ENCODE data around the gene KRTAP9-9. TPM values are rescaled to one million over a fixed set of nuclear protein-coding genes. Genes with fewer than 3 reads are reported as not detected.

The KRTAP9-9 gene
- total and polyA plus RNA-seq, 2 donors from 2014 or later = not detected

GRCh38 chr17:41278176-41278955 lies 23.2 kb downstream of the KRTAP9-9 start:
- no peak for FAIRE-seq

GRCh38 chr17:41284043-41284442 lies 28.9 kb downstream of the KRTAP9-9 start:
- FAIRE-seq (no peak), DNase-seq (no peak)
- Histone ChIP-seq H3K27me3 (ENCODE audit: control insufficient read depth, insufficient read depth, low read length) (no peaks in the 10 kb centered on the region), H3K4me3 (ENCODE audit: low read length in 3 of 3) (no peak overlapping the region), H3K9me3 (ENCODE audit: control insufficient read depth in 2 of 3, insufficient read depth in 1 of 3, low read length in 3 of 3) (peaks cover 0 to 4% (median 0%) of the 10 kb centered on the region in 3 donors), H3K9ac (ENCODE audit: low read length in 3 of 3) (no peak overlapping the region), H3K4me1 (ENCODE audit: control insufficient read depth in 2 of 3, insufficient read depth in 2 of 3, low read depth in 1 of 3, low read length in 3 of 3) (no peaks in the 10 kb centered on the region), H3K27ac (ENCODE audit: low read depth in 2 of 2, low read length in 2 of 2) (no peak overlapping the region), H3K36me3 (ENCODE audit: control insufficient read depth in 2 of 3, insufficient read depth in 3 of 3, low read length in 3 of 3) (no peaks in the 10 kb centered on the region)
- TF ChIP-seq CTCF (IDR thresholded peaks at IDR 0.05; ENCODE audit: borderline replicate concordance, extremely low read depth, insufficient read depth) = no peak
- intact Hi-C loops (cut with DNase I) = no loop called here

More at GRCh38 chr17:41278176-41278955, 23.2 kb downstream of the KRTAP9-9 start:
- H3K36me3 ChIP-seq (ENCODE audit: control insufficient read depth in 2 of 3, insufficient read depth in 3 of 3, low read length in 3 of 3) = no peaks in the 10 kb centered on the region
- no peaks in the 10 kb centered on the region for H3K27me3 ChIP-seq (ENCODE audit: control insufficient read depth, insufficient read depth, low read length)
- peaks cover 0 to 4% (median 0%) of the 10 kb centered on the region in 3 donors for H3K9me3 ChIP-seq (ENCODE audit: control insufficient read depth in 2 of 3, insufficient read depth in 1 of 3, low read length in 3 of 3)
- no peak for TF ChIP-seq CTCF (IDR thresholded peaks at IDR 0.05; ENCODE audit: borderline replicate concordance, extremely low read depth, insufficient read depth)
- H3K4me3 ChIP-seq (ENCODE audit: low read length in 3 of 3) = no peak overlapping the region
- intact Hi-C loops (cut with DNase I) = no loop called here
- no peak overlapping the region for H3K9ac ChIP-seq (ENCODE audit: low read length in 3 of 3)
- H3K4me1 ChIP-seq (ENCODE audit: control insufficient read depth in 2 of 3, insufficient read depth in 2 of 3, low read depth in 1 of 3, low read length in 3 of 3) = no peaks in the 10 kb centered on the region
- no peak overlapping the region for H3K27ac ChIP-seq (ENCODE audit: low read depth in 2 of 2, low read length in 2 of 2)
- no peak for DNase-seq

GRCh38 chr17:41284546-41284945 lies 29.4 kb downstream of the KRTAP9-9 start:
- H3K27me3 ChIP-seq (ENCODE audit: control insufficient read depth, insufficient read depth, low read length) = no peaks in the 10 kb centered on the region
- no peak for TF ChIP-seq CTCF (IDR thresholded peaks at IDR 0.05; ENCODE audit: borderline replicate concordance, extremely low read depth, insufficient read depth)
- no peak overlapping the region for H3K9ac ChIP-seq (ENCODE audit: low read length in 3 of 3)
- H3K4me1 ChIP-seq (ENCODE audit: control insufficient read depth in 2 of 3, insufficient read depth in 2 of 3, low read depth in 1 of 3, low read length in 3 of 3) = no peaks in the 10 kb centered on the region
- intact Hi-C loops (cut with DNase I) = no loop called here
- H3K4me3 ChIP-seq (ENCODE audit: low read length in 3 of 3) = no peak overlapping the region
- DNase-seq = no peak
- H3K9me3 ChIP-seq (ENCODE audit: control insufficient read depth in 2 of 3, insufficient read depth in 1 of 3, low read length in 3 of 3) = peaks cover 0 to 2% (median 0%) of the 10 kb centered on the region in 3 donors
- no peak for FAIRE-seq
- no peaks in the 10 kb centered on the region for H3K36me3 ChIP-seq (ENCODE audit: control insufficient read depth in 2 of 3, insufficient read depth in 3 of 3, low read length in 3 of 3)
- H3K27ac ChIP-seq (ENCODE audit: low read depth in 2 of 2, low read length in 2 of 2) = no peak overlapping the region

All from kidney (tissue), 14 donors.